ENCODE measurements around the gene FAP.

GRCh38 chr2:162197069-162197825 is 46.0 kb downstream of the FAP start:
- TF ChIP-seq CTCF (IDR thresholded peaks at IDR 0.05) (no peak), POLR2A (IDR thresholded peaks at IDR 0.05) (no peak)
